ENCODE results near the gene PODXL2. TPM values are rescaled to one million over a fixed set of nuclear protein-coding genes. Genes with fewer than 3 reads are reported as not detected.

Gene PODXL2
- total RNA-seq, 1 donor from 2014 or later, result 74.0 TPM

DNA sequence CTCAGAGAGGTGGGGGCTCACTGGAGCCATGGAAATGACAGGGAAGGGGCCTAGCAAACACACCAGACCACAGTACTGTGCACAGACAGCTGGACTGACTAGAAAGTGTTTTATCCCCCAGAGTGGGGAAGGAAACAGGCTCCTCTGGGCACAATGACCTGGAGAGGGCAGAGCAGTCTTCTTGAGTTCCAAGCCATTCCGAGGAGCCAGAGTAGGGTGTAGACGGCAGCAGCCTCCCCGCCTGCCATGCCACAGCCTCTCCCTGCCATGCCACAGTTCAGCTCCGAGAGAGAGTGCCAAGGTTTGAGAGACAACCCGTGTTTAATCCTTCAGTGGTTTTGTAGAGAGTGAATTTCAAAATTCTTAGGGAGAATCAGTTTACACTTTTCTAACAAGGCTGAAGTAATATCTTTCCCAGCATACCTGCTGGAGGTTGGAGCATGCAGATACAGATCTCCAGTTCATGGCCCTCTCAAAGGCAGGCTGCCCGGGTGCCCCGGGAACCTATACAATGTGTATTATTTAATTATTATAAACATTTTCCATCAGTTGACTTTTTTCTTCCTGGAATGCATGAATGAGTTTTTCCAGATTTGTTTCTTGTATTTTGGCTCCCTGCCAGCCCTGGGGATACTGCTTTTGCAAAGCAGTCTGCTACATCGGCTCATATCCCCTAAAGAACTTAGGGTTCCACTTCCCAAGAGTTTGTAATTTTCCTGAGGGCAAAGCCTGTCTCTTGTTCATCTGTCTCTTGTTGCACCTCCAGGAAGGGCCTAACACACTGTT is 3.2 kb downstream of the PODXL2 start:
- Mint-ChIP-seq H3K27ac (ENCODE audit: unreplicated experiment) (no peak overlapping the region), H3K27me3 (ENCODE audit: low read depth) (peaks cover 29% of the 10 kb centered on the region), H3K36me3 (ENCODE audit: low read depth) (no peaks in the 10 kb centered on the region), H3K4me3 (peak overlapping the region; percentile 10), H3K4me1 (peaks cover 33% of the 10 kb centered on the region), H3K9me3 (no peaks in the 10 kb centered on the region)
- no peak for DNase-seq (ENCODE audit: low read depth, low spot score)
- TF ChIP-seq, protein P1, sequence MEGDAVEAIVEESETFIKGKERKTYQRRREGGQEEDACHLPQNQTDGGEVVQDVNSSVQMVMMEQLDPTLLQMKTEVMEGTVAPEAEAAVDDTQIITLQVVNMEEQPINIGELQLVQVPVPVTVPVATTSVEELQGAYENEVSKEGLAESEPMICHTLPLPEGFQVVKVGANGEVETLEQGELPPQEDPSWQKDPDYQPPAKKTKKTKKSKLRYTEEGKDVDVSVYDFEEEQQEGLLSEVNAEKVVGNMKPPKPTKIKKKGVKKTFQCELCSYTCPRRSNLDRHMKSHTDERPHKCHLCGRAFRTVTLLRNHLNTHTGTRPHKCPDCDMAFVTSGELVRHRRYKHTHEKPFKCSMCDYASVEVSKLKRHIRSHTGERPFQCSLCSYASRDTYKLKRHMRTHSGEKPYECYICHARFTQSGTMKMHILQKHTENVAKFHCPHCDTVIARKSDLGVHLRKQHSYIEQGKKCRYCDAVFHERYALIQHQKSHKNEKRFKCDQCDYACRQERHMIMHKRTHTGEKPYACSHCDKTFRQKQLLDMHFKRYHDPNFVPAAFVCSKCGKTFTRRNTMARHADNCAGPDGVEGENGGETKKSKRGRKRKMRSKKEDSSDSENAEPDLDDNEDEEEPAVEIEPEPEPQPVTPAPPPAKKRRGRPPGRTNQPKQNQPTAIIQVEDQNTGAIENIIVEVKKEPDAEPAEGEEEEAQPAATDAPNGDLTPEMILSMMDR (conservative IDR thresholded peaks at IDR 0.05), result no peak

DNA sequence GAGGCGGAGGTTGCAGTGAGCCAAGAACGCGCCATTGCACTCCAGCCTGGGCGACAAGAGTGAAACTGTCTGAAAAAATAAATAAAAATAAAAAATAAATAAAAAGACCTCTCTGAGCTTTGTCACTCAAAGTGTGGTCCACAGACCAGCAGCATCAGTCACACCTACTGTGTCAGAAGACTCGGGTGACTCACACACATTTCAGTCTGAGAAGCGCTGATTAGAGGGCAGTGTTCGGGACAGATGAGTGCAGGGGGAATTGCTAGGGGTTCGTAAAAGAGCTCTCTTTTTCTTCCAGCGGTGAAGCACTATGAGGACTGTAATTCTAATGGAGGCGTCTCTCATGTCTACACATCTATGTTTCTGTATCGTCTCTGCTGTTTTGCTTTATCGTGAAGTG is 5.7 kb downstream of the PODXL2 start:
- H3K4me3 Mint-ChIP-seq, result no peak overlapping the region
- TF ChIP-seq, protein P1 (conservative IDR thresholded peaks at IDR 0.05), result no peak
- H3K36me3 Mint-ChIP-seq (ENCODE audit: low read depth), result no peaks in the 10 kb centered on the region
- H3K4me1 Mint-ChIP-seq, result peaks cover 45% of the 10 kb centered on the region
- H3K9me3 Mint-ChIP-seq, result no peaks in the 10 kb centered on the region
- H3K27ac Mint-ChIP-seq (ENCODE audit: unreplicated experiment), result no peak overlapping the region
- no peak for DNase-seq (ENCODE audit: low read depth, low spot score)
- H3K27me3 Mint-ChIP-seq (ENCODE audit: low read depth), result peaks cover 11% of the 10 kb centered on the region

DNA sequence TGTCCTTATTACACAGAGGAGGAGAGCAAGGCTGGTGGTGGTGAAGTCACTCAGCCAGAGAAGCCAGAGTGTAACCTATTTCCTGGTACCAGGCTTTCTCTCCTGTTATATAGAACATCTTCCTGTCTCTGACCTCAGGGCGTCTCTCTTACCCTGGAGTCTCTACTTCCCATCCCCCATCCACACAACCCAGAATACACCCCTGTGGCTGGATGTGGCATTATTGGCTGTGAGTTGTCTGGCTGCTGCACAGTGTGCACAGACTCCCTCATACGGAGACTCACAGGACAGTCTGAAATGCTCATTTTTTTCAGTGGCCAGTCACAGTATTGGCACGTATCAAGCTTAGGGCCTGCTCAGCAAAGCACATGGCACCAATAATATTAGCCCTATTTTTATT is 8.6 kb downstream of the PODXL2 start:
- Mint-ChIP-seq H3K27ac (ENCODE audit: unreplicated experiment) (no peak overlapping the region), H3K36me3 (ENCODE audit: low read depth) (peaks cover 2% of the 10 kb centered on the region)

DNA sequence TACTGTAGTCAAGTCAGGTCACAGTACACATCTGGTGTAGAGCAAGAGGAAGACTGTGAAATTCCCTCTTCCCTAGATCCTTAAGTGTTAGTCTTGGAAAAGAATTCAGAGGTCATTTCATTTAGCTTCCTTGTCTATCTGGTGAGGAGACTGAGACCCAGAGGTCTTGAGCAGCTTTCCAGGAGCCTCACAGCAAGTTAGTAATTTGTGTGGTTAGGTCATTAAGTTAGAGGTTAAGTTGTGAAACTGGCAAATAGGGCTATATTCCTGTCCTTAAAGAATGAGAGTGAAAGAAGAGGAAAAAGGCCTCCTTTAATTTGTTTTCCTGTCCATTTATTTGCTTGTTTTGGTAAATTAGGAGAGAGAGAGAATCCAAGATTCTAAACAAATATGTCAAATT is 9.0 kb downstream of the PODXL2 start:
- TF ChIP-seq, protein P1 (conservative IDR thresholded peaks at IDR 0.05), result no peak
- Mint-ChIP-seq H3K27me3 (ENCODE audit: low read depth) (no peaks in the 10 kb centered on the region), H3K4me3 (no peak overlapping the region), H3K36me3 (ENCODE audit: low read depth) (peaks cover 2% of the 10 kb centered on the region), H3K27ac (ENCODE audit: unreplicated experiment) (no peak overlapping the region), H3K4me1 (peaks cover 28% of the 10 kb centered on the region), H3K9me3 (no peaks in the 10 kb centered on the region)
- DNase-seq (ENCODE audit: low read depth, low spot score), result no peak

More for the DNA sequence above, 8.6 kb downstream of the PODXL2 start:
- H3K9me3 Mint-ChIP-seq, result no peaks in the 10 kb centered on the region
- TF ChIP-seq, protein P1 (conservative IDR thresholded peaks at IDR 0.05), result no peak
- H3K4me3 Mint-ChIP-seq, result no peak overlapping the region
- no peaks in the 10 kb centered on the region for H3K27me3 Mint-ChIP-seq (ENCODE audit: low read depth)
- DNase-seq (ENCODE audit: low read depth, low spot score), result no peak
- peaks cover 28% of the 10 kb centered on the region for H3K4me1 Mint-ChIP-seq

DNA sequence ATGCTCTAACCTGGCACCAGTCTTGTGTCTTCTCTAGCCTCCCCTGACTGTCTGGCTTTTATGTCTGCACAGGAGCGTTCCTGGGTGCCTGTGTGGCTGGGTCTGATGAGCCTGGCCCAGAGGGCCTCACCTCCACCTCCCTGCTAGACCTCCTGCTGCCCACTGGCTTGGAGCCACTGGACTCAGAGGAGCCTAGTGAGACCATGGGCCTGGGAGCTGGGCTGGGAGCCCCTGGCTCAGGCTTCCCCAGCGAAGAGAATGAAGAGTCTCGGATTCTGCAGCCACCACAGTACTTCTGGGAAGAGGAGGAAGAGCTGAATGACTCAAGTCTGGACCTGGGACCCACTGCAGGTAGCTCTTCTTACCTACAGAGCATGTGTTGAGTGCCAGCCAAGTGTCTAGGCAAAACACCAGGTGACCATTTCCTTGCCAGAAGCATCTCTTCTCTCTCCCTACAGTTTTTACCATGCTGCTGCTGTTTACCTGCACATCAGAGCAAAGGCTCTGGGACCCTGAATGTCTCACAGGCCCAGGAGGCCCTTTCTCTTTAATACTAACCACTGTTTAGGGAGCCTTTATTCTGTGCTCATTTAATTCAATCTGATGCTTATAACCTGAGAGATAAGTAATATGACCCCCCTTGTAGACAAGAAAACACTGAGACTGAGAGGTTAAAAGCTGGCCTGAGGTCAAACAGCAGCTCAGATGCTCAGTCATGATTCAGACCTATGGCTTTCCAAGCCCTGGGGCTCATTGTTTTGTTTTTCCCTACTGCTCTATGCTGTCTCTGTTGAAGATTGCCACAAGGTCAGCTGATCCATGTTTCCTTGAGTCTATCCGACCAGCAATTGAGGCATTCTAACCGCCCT is 10.4 kb downstream of the PODXL2 start:
- TF ChIP-seq, protein P1 (conservative IDR thresholded peaks at IDR 0.05), result no peak
- Mint-ChIP-seq H3K36me3 (ENCODE audit: low read depth) (peaks cover 2% of the 10 kb centered on the region), H3K27me3 (ENCODE audit: low read depth) (no peaks in the 10 kb centered on the region), H3K9me3 (no peaks in the 10 kb centered on the region), H3K4me3 (no peak overlapping the region), H3K27ac (ENCODE audit: unreplicated experiment) (no peak overlapping the region), H3K4me1 (peaks cover 28% of the 10 kb centered on the region)
- DNase-seq (ENCODE audit: low read depth, low spot score), result no peak

Measured in neural crest cell (in vitro differentiated cells).